Pancreas (tissue), 10 donors: ENCODE results near the gene MBD2. TPM values are rescaled to one million over a fixed set of nuclear protein-coding genes. Genes with fewer than 3 reads are reported as not detected.
"Not testable (repeated sequence)": the region's sequence is repeated elsewhere in the genome, so short reads cannot be mapped to it uniquely, and the experiment has no call there.

Experiments used
- ATAC-seq, 4 donors: fragments of 200-7000 bp; cut with Tn5 transposase; one replicate each; pipeline versions ENCODE4 v1.8.0 to v1.9.1; 2020; ENCODE audit warnings: mild to moderate bottlenecking in 4 of 4, moderate library complexity in 4 of 4
- DNase-seq, 6 donors: peaks; one replicate each; pipeline ENCODE4 v3.0.0-alpha.2; 2020
- FAIRE-seq: peaks from 2 replicates; lab custom pipeline; 2012; peaks lifted over from hg19 to GRCh38; lab: Jason Lieb, UNC
- H3K27ac ChIP-seq, 4 donors: fragments of 200-600 bp; sonication (generic); 1 replicate in 3 of 4; 2 replicates in 1 of 4; pipeline versions ENCODE4 v1.5.0 to v1.8.0; 2020
- H3K27me3 ChIP-seq, 4 donors: fragments of 200-600 bp; one replicate each; pipeline ENCODE4 v1.8.0; 2021
- H3K36me3 ChIP-seq, 3 donors: fragments of 200-600 bp; sonication (generic) in 1 of 3; one replicate each; pipeline versions ENCODE4 v1.5.0 to v1.8.0; 2020 to 2021
- H3K4me1 ChIP-seq, 3 donors: fragments of 200-600 bp; one replicate each; pipeline ENCODE4 v1.8.0; 2021
- H3K4me3 ChIP-seq, 4 donors: fragments of 200-600 bp; sonication (generic) in 2 of 4; one replicate each; pipeline versions ENCODE4 v1.5.0 to v1.8.0; 2020 to 2021
- H3K9me3 ChIP-seq, 4 donors: fragments of 200-600 bp; one replicate each; pipeline ENCODE4 v1.8.0; 2021
- CTCF ChIP-seq, 4 donors: fragments of 200-600 bp; sonication (generic) in 3 of 4; IDR thresholded peaks; one replicate each; pipeline versions ENCODE4 v1.5.0 to v1.8.0; 2021; ENCODE audit warnings: antibody characterized with exemption in 4 of 4
- WGBS, 2 donors: extraction: QIAGEN DNeasy Blood & Tissue Kit; methylation state at CpG; one replicate each; pipeline ENCODE4 v1.1.7; 2013; 5-methylcytosine and 5-hydroxymethylcytosine counted together
- intact Hi-C, 3 donors: fragments of 100-400 bp; cut with DNase I; formaldehyde crosslinking; loops; one replicate each; pipeline versions ENCODE4 v1.11.1 to v1.14.2; 2022
- polyA plus RNA-seq, 2 donors: library from polyadenylated mRNA; stranded (reverse); fragments of 200-250 nt; gene quantifications; one replicate each; pipeline ENCODE4 v1.2.3, GENCODE V29; 2013
- total RNA-seq, 6 donors: library from RNA; stranded (reverse); fragmentation: NEBNext Ultra II Directional in 4 of 6; extraction: Animal tissue kit (Norgen Biotek cat#: 25700) in 4 of 6; gene quantifications; one replicate each; pipeline versions ENCODE4 v1.2.1 to v1.2.4, GENCODE V29; 2021 to 2023
- donor health status: healthy with polysubstance abuse.
- donor health status: DM: no; HTN: no; CAD: no; lungs with moderate emphysema.
- donor health status: DM: no; HTN: no; CAD: no.
- donor health status: control.
- donor health status: control.
- donor health status: Bipolar disorder and iron deficiency.
- donor health status: DM: yes; HTN: yes; CAD: no.
- donor health status: DM: no; HTN: no; CAD: no.
- donor health status: DM: no; HTN: no; CAD: no.
- donor health status: DM: yes; HTN: yes; CAD: no.

MBD2 gene
- total and polyA plus RNA-seq, 8 donors: 15.7 to 60.5 (median 47.0) TPM

GRCh38 chr18:54130177-54130576, 94.3 kb downstream of the MBD2 start:
- FAIRE-seq (no peak), ATAC-seq (no peak), DNase-seq (no peak)
- H3K4me3 ChIP-seq: no peak overlapping the region
- H3K4me1 ChIP-seq: no peaks in the 10 kb centered on the region
- H3K36me3 ChIP-seq: no peaks in the 10 kb centered on the region
- H3K27ac ChIP-seq: no peak overlapping the region
- intact Hi-C loops: no loop called here
- no peak for TF ChIP-seq CTCF (IDR thresholded peaks at IDR 0.05)
- H3K9me3 ChIP-seq: no peaks in the 10 kb centered on the region
- H3K27me3 ChIP-seq: no peaks in the 10 kb centered on the region

GRCh38 chr18:54129448-54130067, 94.9 kb downstream of the MBD2 start:
- H3K27me3 ChIP-seq: no peaks in the 10 kb centered on the region
- H3K36me3 ChIP-seq: no peaks in the 10 kb centered on the region
- 68 to 81% methylated on average over 4 of the region's 4 CpGs for whole genome bisulfite sequencing, 2 donors
- FAIRE-seq: no peak
- no peaks in the 10 kb centered on the region for H3K9me3 ChIP-seq
- intact Hi-C loops: no loop called here
- H3K4me3 ChIP-seq: no peak overlapping the region
- no peak for TF ChIP-seq CTCF (IDR thresholded peaks at IDR 0.05)
- H3K4me1 ChIP-seq: no peaks in the 10 kb centered on the region
- ATAC-seq: no peak
- DNase-seq: no peak
- H3K27ac ChIP-seq: no peak overlapping the region

GRCh38 chr18:54127759-54128378, 96.6 kb downstream of the MBD2 start:
- Histone ChIP-seq H3K27me3 (no peaks in the 10 kb centered on the region), H3K9me3 (no peaks in the 10 kb centered on the region), H3K4me1 (no peaks in the 10 kb centered on the region), H3K27ac (no peak overlapping the region), H3K4me3 (no peak overlapping the region), H3K36me3 (no peaks in the 10 kb centered on the region)
- WGBS, 2 donors: 69 to 73% methylated on average over 9 of the region's 9 CpGs
- FAIRE-seq: no peak
- no peak for DNase-seq
- peak in 3 of 4 donors; percentile 61 to 76 (median 70) for ATAC-seq
- TF ChIP-seq CTCF (IDR thresholded peaks at IDR 0.05): peak in 2 of 4 donors; percentile 17 to 24
- intact Hi-C loops: no loop called here

- 65 to 67% methylated on average over 3 of the region's 3 CpGs for WGBS, 2 donors
- DNase-seq: no peak
- Histone ChIP-seq H3K27ac (no peak overlapping the region), H3K36me3 (no peaks in the 10 kb centered on the region), H3K27me3 (no peaks in the 10 kb centered on the region), H3K4me1 (no peaks in the 10 kb centered on the region), H3K9me3 (no peaks in the 10 kb centered on the region), H3K4me3 (no peak overlapping the region)
- FAIRE-seq: no peak
- intact Hi-C loops: no loop called here
- ATAC-seq: no peak
- TF ChIP-seq CTCF (IDR thresholded peaks at IDR 0.05): no peak
Observed at GRCh38 chr18:54125429-54125828, 99.0 kb downstream of the MBD2 start.

GRCh38 chr18:54123720-54124440, 100.6 kb downstream of the MBD2 start:
- H3K4me1 ChIP-seq, H3K36me3 ChIP-seq, FAIRE-seq, intact Hi-C loops, DNase-seq, H3K27ac ChIP-seq, H3K27me3 ChIP-seq, H3K9me3 ChIP-seq, ATAC-seq, H3K4me3 ChIP-seq: not testable (repeated sequence)
- WGBS, 2 donors: 71 to 72% methylated on average over 4 of the region's 4 CpGs
